GM12873 (cell line): ENCODE results near the gene NPHP1.

Experiments
- CTCF ChIP-seq: IDR thresholded peaks from 2 replicates; pipeline ENCODE4 v1.5.1; 2012; ENCODE audit warnings: low read depth, mild to moderate bottlenecking, moderate library complexity, low read length, control low read depth; ENCODE audit not compliant: insufficient read depth; ENCODE audit errors: missing control alignments

The NPHP1 gene

GRCh38 chr2:110204408-110205385, at the start of gene NPHP1:
Gene NPHP1, minus strand, starts transcription at chr2:110205013. Its CDS starts 45 bp downstream, at chr2:110204968.
- TF ChIP-seq CTCF: no peak

GRCh38 chr2:110221938-110222337, 17.1 kb upstream of the NPHP1 start:
- TF ChIP-seq CTCF: no peak

GRCh38 chr2:110220190-110220564, 15.4 kb upstream of the NPHP1 start:
- TF ChIP-seq CTCF: no peak

- no peak for TF ChIP-seq CTCF
Observed at GRCh38 chr2:110219496-110220189, 14.8 kb upstream of the NPHP1 start.

- no peak for TF ChIP-seq CTCF
Observed at GRCh38 chr2:110216803-110217202, 12.0 kb upstream of the NPHP1 start.

GRCh38 chr2:110216199-110216598, 11.4 kb upstream of the NPHP1 start:
- no peak for TF ChIP-seq CTCF

- no peak for TF ChIP-seq CTCF
Observed at GRCh38 chr2:110215566-110216158, 10.8 kb upstream of the NPHP1 start.
